PFSK-1 (cell line): ENCODE results near the gene LSAMP.

Experiments
- FOXP2 ChIP-seq: optimal IDR thresholded peaks from 2 replicates; pipeline ENCODE3; 2011; ENCODE audit warnings: borderline replicate concordance, control low read depth, inconsistent platforms; ENCODE audit not compliant: insufficient read depth; ENCODE audit errors: extremely low read length, extremely low read depth
- POLR2AphosphoS5 ChIP-seq: IDR thresholded peaks from 2 replicates; pipeline ENCODE4 v1.6.1; 2012; ENCODE audit warnings: low read depth, mild to moderate bottlenecking, control low read depth, low read length, moderate library complexity
- REST ChIP-seq, 2 experiments: IDR thresholded peaks; 2 replicates each; pipeline versions ENCODE4 v1.6.1 to v1.8.0; 2011 to 2012; ENCODE audit warnings: low read depth in 2 of 2, low read length in 2 of 2, control low read depth in 1 of 2, inconsistent platforms in 1 of 2, mild to moderate bottlenecking in 1 of 2, moderate library complexity in 1 of 2; ENCODE audit not compliant: insufficient read depth in 1 of 2
- SIN3A ChIP-seq: IDR thresholded peaks from 2 replicates; pipeline ENCODE4 v1.6.1; 2012; ENCODE audit warnings: mild to moderate bottlenecking, low read length, moderate library complexity, borderline replicate concordance; ENCODE audit not compliant: insufficient read depth
- TAF1 ChIP-seq: IDR thresholded peaks from 2 replicates; pipeline ENCODE4 v1.6.1; 2012; ENCODE audit warnings: low read length, control low read depth, borderline replicate concordance; ENCODE audit not compliant: insufficient read depth

Gene LSAMP

GRCh38 chr3:115832265-115832664 lies 613.0 kb downstream of the LSAMP start:
- no peak for TF ChIP-seq REST (IDR thresholded peaks at IDR 0.05; ENCODE audit: insufficient read depth in 1 of 2, low read depth in 2 of 2, low read length in 2 of 2)
- TF ChIP-seq POLR2AphosphoS5 = no peak
- TF ChIP-seq FOXP2 = no peak
- no peak for TF ChIP-seq SIN3A
- TF ChIP-seq TAF1 = no peak

GRCh38 chr3:115831864-115832263 lies 613.4 kb downstream of the LSAMP start:
- TF ChIP-seq TAF1 (no peak), POLR2AphosphoS5 (no peak), FOXP2 (no peak), SIN3A (no peak), REST (IDR thresholded peaks at IDR 0.05; ENCODE audit: insufficient read depth in 1 of 2, low read depth in 2 of 2, low read length in 2 of 2) (no peak)

DNA sequence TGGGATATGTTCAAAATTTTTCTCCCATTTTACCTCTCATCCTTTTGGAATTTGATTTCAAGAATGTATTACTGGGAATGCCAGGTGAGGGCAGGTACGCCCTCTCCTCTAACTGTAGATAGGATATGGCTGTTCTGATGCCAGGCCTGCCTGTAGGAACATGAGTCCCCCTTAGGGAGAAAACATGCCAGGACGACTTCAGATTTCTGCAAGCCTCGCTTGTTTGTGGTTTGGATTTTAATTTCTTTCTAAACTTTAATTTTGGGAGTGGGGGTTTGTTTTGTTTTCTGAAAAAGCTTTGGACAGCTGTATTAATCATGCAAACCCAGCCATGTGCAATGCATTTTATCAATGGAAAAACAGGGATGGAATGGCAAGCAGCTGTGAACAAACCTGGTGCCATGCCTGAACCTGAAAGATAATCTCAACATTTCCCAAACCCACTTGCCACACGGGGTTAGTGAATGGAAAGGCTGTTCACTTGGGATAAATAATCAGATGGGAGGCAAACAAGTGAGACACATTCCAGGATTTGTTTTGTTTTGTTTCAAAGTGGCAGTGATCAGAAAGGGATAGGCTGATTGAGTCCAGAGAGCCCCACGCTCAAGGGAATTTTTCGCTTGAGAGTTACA lies 614.4 kb downstream of the LSAMP start:
- TF ChIP-seq POLR2AphosphoS5 = no peak
- TF ChIP-seq SIN3A = no peak
- TF ChIP-seq FOXP2 = no peak
- TF ChIP-seq REST (IDR thresholded peaks at IDR 0.05; ENCODE audit: insufficient read depth in 1 of 2, low read depth in 2 of 2, low read length in 2 of 2) = no peak
- no peak for TF ChIP-seq TAF1

GRCh38 chr3:115828401-115828800 lies 616.9 kb downstream of the LSAMP start:
- TF ChIP-seq POLR2AphosphoS5 = no peak
- no peak for TF ChIP-seq TAF1
- no peak for TF ChIP-seq SIN3A
- no peak for TF ChIP-seq FOXP2
- no peak for TF ChIP-seq REST (IDR thresholded peaks at IDR 0.05; ENCODE audit: insufficient read depth in 1 of 2, low read depth in 2 of 2, low read length in 2 of 2)

- TF ChIP-seq POLR2AphosphoS5 (no peak), SIN3A (no peak), FOXP2 (no peak), TAF1 (no peak), REST (IDR thresholded peaks at IDR 0.05; ENCODE audit: insufficient read depth in 1 of 2, low read depth in 2 of 2, low read length in 2 of 2) (no peak)
Measured at GRCh38 chr3:115827495-115827894, 617.8 kb downstream of the LSAMP start.
